Stimulated activated naive CD4-positive, alpha-beta T cell treated with Interleukin-2 at 50 U/mL for 16 hours (primary cell): Measurements from ENCODE around the gene GADL1.

Source experiments
- DNase-seq: peaks from one replicate; lab custom pipeline; 2025; lab: John Stamatoyannopoulos, UW

Gene GADL1

DNA sequence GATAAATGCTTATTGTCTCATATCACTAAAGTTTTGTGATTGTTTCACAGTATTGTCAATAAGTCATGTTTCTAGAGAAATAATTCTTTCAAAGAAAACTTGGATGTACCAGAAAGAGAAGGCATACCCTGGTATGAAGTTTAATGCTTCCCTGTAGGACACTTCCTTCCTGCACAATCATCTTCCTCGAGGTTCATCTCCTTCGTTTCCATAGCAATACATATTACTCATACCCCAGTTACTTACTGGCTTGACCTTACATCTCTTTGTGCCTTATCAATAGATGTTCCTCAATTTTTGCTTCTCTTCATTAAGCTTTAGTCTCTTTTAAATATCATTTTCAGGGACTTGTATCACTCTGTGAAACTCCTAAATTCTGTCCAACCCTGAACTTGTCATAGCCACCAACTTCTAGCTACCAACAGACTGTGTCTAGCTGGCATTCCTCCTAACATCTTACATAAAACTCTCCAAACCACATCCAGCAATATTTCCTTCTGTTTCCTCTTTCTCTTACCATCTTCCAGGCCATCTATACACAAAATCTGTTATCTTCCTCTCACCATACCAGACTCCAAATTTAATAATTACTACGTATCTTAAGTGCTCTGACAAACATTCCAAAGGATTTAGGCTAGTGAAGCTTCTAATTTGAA lies 134.3 kb downstream of the GADL1 start:
- DNase-seq, result no peak

DNA sequence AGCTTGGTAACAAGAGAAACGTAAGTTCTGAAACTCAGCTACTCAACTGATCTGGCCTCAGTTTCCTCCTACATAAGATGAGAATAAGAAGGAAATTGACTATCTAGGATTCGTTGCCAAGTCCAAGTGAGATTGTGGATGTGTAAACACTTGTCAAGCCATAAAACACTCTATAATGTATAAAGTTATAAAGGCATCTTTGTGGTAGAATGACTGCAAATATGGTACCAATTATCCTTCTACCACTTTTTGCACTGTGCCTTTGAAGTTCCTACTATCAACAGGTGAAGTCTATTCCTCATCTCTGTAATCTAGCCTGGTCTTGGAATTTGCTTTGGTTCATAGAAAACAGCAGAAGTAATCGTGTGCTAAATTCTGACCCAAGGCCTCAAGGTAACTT lies 138.2 kb downstream of the GADL1 start:
- DNase-seq, result no peak

DNA sequence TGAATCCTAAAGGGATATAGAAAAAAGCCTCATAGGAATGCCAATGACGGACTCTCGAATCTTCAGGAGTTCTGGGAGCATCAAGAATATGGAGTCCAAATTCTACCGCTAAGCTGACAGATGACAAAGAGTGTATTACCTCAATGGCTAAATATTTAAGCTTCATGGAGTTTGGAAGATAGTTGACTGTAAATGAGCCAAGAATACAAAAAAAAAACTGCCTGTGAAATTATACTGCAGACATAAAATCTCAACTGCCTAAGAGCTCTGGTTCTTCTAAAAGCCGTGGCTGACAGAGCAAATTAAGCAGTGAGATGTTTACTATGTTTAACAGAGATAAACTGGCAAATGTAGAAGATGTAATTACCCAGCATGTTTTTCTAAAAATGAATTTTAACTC lies 140.0 kb downstream of the GADL1 start:
- no peak for DNase-seq

- no peak for DNase-seq
Observed at GRCh38 chr3:30753766-30754165, 140.7 kb downstream of the GADL1 start.

DNA sequence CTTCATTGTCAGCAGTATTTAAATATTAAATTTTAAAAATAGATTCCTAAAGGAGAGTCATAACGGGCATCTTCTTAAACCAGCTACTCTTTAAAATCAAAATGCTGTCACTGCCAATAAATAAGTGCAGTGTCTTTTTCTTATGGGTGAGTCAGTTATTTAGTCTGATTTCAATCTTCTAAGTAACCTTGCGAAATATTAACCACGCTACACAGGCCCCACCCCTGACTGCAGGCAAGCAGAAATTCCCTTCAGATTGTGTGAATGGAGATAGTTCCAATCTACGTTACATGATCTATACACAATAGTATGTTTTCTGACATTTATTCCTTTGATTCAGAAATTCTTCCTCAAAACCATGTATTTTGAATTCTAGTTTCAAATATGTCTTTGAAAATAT lies 141.5 kb downstream of the GADL1 start:
- DNase-seq, result no peak

GRCh38 chr3:30752491-30752890 lies 142.0 kb downstream of the GADL1 start:
- DNase-seq, result no peak

GRCh38 chr3:30751610-30752299 lies 142.7 kb downstream of the GADL1 start:
- DNase-seq, result peak; percentile 26

DNA sequence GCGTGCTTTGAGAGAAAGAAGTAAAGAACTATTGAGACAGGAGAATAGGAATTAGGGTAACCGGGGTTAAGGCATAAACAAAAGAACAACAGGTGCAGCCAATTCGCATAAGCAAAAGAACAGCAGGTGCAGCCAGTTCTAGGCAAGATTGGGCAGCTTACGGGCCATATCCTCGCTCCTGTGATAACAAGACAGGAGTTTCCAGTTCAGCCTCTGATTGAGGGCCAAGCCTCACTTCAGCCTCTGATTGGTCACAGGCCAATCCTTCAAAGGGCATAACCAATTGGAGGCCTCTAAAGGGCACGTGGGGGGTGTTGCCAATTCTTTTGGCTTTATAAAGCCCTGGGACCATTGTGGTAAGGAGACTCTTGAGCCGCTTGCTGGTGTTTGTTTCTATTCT lies 143.5 kb downstream of the GADL1 start:
- DNase-seq, result no peak

DNA sequence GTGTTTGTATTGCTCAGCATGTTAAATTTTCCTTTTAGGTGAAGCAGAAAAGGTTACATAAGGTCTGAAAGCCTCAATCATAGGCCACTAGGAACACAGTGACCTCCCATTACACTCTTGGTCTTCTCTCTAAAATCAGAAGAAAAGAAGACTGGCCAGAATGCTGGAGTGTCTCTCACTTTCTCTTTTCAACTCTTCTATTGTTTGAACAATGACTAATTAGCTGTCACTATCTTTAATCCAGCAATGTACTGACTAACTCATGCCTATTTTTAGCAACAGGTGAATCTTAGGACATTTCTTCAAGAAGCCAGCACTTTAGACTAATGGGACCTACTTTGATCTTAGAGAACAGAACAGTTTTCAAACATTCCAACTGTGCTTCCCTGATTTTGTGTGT lies 145.2 kb downstream of the GADL1 start:
- no peak for DNase-seq

GRCh38 chr3:30747771-30748281 lies 146.6 kb downstream of the GADL1 start:
- no peak for DNase-seq

- no peak for DNase-seq
Observed at GRCh38 chr3:30743641-30744317, 150.7 kb downstream of the GADL1 start.

DNA sequence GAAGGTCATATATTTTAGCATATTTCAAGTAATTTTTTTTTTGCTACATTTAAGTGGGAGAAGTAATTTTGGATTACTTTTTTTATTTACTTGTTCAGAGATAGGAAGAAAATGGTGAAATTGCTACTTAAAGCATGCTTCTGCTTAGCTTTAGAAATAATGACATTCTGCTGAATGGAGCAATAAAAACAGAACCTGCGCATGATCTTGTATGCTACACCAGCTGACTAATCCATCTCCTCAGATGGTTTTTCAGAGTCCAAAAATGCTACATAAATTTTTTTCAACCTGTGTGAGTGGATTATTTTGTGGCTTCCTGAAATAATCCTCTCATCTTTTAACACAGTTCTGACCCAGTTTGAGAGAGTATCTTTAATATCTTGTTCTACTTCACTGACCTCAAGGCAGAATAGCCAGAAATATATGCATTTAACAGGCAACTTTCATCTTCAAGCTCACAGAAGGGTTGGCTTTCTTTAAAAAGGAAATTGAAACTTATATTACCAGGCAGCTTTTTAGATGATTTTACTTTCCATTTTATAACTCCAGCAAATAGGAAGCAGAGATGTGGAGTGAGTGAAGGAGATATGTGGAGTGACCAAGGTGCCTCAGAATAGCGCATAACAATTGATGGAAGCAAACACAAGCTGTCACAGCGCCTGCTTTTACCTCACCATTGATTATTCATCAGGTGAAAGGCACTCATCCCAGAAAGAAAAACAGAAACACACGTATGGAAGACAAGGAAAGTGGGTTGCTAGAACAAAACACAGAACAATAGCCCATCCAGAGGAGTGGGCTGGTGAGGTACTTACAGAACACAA lies 151.5 kb downstream of the GADL1 start:
- DNase-seq, result no peak

DNA sequence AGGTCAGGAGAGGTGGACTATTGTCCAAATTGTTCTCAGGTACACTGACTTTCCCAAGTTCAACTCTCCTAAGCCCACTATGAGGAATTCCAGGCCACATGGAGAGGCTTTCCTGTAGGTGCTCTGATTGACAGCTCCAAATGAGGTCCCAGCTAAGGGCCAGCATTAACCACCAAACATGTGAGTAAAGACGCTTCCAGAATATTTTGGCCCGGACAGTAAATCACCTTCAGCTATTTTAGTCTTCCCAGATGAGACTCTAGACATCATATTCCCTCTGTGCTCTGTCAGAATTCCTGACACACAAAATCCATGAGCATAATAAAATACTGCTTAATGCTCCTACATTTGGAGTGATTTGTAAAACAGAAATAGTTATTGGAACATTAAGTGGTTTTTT lies 152.6 kb downstream of the GADL1 start:
- no peak for DNase-seq

GRCh38 chr3:30738605-30739004 lies 155.9 kb downstream of the GADL1 start:
- no peak for DNase-seq

GRCh38 chr3:30737743-30738499 lies 156.5 kb downstream of the GADL1 start:
- DNase-seq, result no peak

- no peak for DNase-seq
Observed at GRCh38 chr3:30733696-30734095, 160.8 kb downstream of the GADL1 start.

GRCh38 chr3:30733209-30733608 lies 161.3 kb downstream of the GADL1 start:
- no peak for DNase-seq

- DNase-seq, result no peak
Observed at GRCh38 chr3:30730967-30731366, 163.5 kb downstream of the GADL1 start.

GRCh38 chr3:30729936-30730335 lies 164.5 kb downstream of the GADL1 start:
- no peak for DNase-seq

DNA sequence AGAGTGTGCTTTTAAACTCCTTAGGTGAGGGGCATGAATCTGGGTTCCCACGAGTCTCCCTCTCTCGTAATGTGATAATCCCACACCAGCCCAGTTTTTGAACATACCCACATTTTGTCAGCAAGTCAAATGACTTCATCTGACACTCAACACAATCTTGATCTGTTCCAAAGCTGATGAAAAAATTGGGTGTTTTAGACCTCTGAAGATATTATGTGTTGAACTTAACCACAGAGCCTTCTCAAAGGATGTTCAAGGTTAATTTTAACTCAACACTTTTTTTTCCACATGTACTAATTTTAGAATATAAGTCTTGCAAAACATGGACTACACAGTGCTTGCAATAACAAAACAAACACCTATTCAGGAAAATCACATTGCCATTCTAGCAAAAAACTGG lies 164.9 kb downstream of the GADL1 start:
- DNase-seq, result no peak

DNA sequence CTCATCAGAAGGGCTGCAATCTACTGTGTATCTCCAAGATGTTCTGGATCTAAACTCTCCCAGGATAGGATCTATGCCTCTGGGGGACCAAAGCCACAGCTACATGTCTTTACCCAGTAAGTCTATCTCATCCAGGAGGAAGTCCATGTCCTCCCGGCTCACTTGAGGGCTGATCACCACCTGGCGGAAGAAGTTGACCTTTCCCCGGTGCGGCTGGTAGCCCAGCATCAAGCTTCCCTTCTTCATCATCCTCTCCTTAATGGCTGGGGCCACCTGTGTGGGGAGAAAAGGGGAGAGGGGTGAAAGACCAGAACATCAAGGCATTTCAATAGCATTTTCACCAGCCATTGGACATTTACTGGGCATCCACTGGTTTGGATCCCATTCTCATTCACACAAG lies 166.3 kb downstream of the GADL1 start:
- no peak for DNase-seq

DNA sequence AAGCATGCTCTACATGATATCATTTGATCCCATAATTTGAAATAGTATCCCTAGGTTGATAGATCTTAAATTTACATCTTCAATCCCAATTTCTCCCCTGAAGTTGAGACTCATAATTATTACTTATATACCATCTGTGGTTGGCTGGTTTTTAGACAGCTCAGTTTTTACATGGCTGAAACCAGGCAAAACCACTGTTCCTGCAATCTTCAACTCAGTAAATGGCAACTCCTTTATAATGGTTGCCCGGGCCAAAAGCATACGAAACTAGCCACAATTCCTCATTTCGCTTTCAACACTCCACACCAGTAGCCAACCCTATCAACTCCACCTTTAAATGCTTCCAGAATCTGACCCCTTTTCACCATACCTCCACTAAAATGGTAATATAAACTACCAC lies 169.6 kb downstream of the GADL1 start:
- DNase-seq, result no peak
